Fibroblast of peridontal ligament (primary cell): ENCODE measurements around the gene ATL3.
"Not testable (repeated sequence)": the region's sequence is repeated elsewhere in the genome, so short reads cannot be mapped to it uniquely, and the experiment has no call there.

Experiments
- DNase-seq: peaks from one replicate; pipeline ENCODE4 v3.0.0-alpha.2; 2010; ENCODE audit errors: extremely low read depth

Gene ATL3

GRCh38 chr11:63671322-63672155 is at the start of gene ATL3:
Gene ATL3 (minus strand): TSS chr11:63671376. CDS start chr11:63671335, 41 bp downstream.
- DNase-seq = peak; percentile 90

- DNase-seq = no peak
These were observed 49.4 kb upstream of the ATL3 start for GRCh38 chr11:63720611-63721010.

- peak; percentile 30 for DNase-seq
These were observed 48.8 kb upstream of the ATL3 start for GRCh38 chr11:63719987-63720386.

GRCh38 chr11:63719001-63719400 is 47.8 kb upstream of the ATL3 start:
- no peak for DNase-seq

GRCh38 chr11:63716046-63716445 is 44.9 kb upstream of the ATL3 start:
- DNase-seq = no peak

GRCh38 chr11:63713766-63714165 is 42.6 kb upstream of the ATL3 start:
- peak; percentile 29 for DNase-seq

GRCh38 chr11:63711838-63712237 is 40.7 kb upstream of the ATL3 start:
- no peak for DNase-seq

- peak; percentile 62 for DNase-seq
These were observed 39.5 kb upstream of the ATL3 start for GRCh38 chr11:63710476-63711217.

GRCh38 chr11:63709336-63709884 is 38.2 kb upstream of the ATL3 start:
- DNase-seq = no peak

- no peak for DNase-seq
These were observed 37.6 kb upstream of the ATL3 start for GRCh38 chr11:63708764-63709163.

- peak; percentile 31 for DNase-seq
These were observed 34.4 kb upstream of the ATL3 start for GRCh38 chr11:63705526-63705925.

GRCh38 chr11:63699896-63700295 is 28.7 kb upstream of the ATL3 start:
- no peak for DNase-seq

- no peak for DNase-seq
These were observed 28.0 kb upstream of the ATL3 start for GRCh38 chr11:63698976-63699733.

- no peak for DNase-seq
These were observed 23.4 kb upstream of the ATL3 start for GRCh38 chr11:63694596-63694995.

- DNase-seq = no peak
These were observed 16.7 kb upstream of the ATL3 start for GRCh38 chr11:63687845-63688244.

- DNase-seq = no peak
These were observed 15.8 kb upstream of the ATL3 start for GRCh38 chr11:63686926-63687325.

GRCh38 chr11:63685158-63685721 is 14.1 kb upstream of the ATL3 start:
- DNase-seq = not testable (repeated sequence)

- peak; percentile 73 for DNase-seq
These were observed 12.2 kb upstream of the ATL3 start for GRCh38 chr11:63683133-63683991.

GRCh38 chr11:63682066-63683021 is 11.2 kb upstream of the ATL3 start:
- DNase-seq = peak; percentile 32
